ENCODE data around the gene DRAP1. TPM values are rescaled to one million over a fixed set of nuclear protein-coding genes. Genes with fewer than 3 reads are reported as not detected.

The DRAP1 gene
- total and polyA plus RNA-seq, 2 experiments from 2014 or later: 307 to 533 TPM

- Histone ChIP-seq H3K4me3 (no peak overlapping the region), H3K9me3 (ENCODE audit: low read depth) (no peaks in the 10 kb centered on the region), H3K27ac (no peak overlapping the region), H4K20me1 (ENCODE audit: insufficient read depth) (no peaks in the 10 kb centered on the region), H3K4me1 (ENCODE audit: insufficient read depth) (no peaks in the 10 kb centered on the region), H3K79me2 (ENCODE audit: insufficient read depth) (peaks cover 19% of the 10 kb centered on the region), H3K9me2 (ENCODE audit: insufficient read depth) (no peaks in the 10 kb centered on the region), H3K4me2 (ENCODE audit: unreplicated experiment) (no peak overlapping the region), H3K9ac (no peak overlapping the region), H2AFZ (no peak overlapping the region), H3F3A (ENCODE audit: insufficient read depth) (no peaks in the 10 kb centered on the region), H3K36me3 (ENCODE audit: low read depth) (peaks cover 11% of the 10 kb centered on the region; the same call in 1 of the 2 replicates), H3K27me3 (replicated peaks; ENCODE audit: insufficient read depth) (no peaks in the 10 kb centered on the region)
- DNase-seq: no peak
- in situ Hi-C loops (cut with MboI): loop anchor here (10.0 kb wide), 1 partner anchor 105 kb away; no protein-coding TSS in a partner anchor
- TF ChIP-seq EZH2 (IDR thresholded peaks at IDR 0.05; ENCODE audit: insufficient read depth, poor library complexity, severe bottlenecking): no peak
- TF ChIP-seq EZH2phosphoT487 (IDR thresholded peaks at IDR 0.05; ENCODE audit: insufficient read depth, low read depth): no peak
- 75 to 79% methylated on average over 7 of the region's 7 CpGs for WGBS, 2 experiments (ENCODE audit: low coverage in 1 of 2, low lambda C conversion rate in 2 of 2, missing lambda C conversion rate in 2 of 2)
Observed at GRCh38 chr11:65880027-65880426, 39.2 kb upstream of the DRAP1 start.

- DNase-seq: no peak
- in situ Hi-C loops (cut with MboI): loop anchor here (10.0 kb wide), 1 partner anchor 104 kb away; no protein-coding TSS in a partner anchor
- 56 to 64% methylated on average over 7 of the region's 7 CpGs for WGBS, 2 experiments (ENCODE audit: low coverage in 1 of 2, low lambda C conversion rate in 2 of 2, missing lambda C conversion rate in 2 of 2)
Observed at GRCh38 chr11:65880844-65881421, 38.3 kb upstream of the DRAP1 start.

GRCh38 chr11:65882120-65883057 is 36.8 kb upstream of the DRAP1 start:
- Histone ChIP-seq H3K4me3 (no peak overlapping the region), H3K4me2 (ENCODE audit: unreplicated experiment) (no peak overlapping the region), H3K27me3 (replicated peaks; ENCODE audit: insufficient read depth) (no peaks in the 10 kb centered on the region), H3K9ac (no peak overlapping the region), H3K9me2 (ENCODE audit: insufficient read depth) (no peaks in the 10 kb centered on the region), H3K36me3 (ENCODE audit: low read depth) (peaks cover 14% of the 10 kb centered on the region; the same call in 1 of the 2 replicates), H4K20me1 (ENCODE audit: insufficient read depth) (no peaks in the 10 kb centered on the region), H3K79me2 (ENCODE audit: insufficient read depth) (peaks cover 43% of the 10 kb centered on the region), H3K27ac (no peak overlapping the region), H3F3A (ENCODE audit: insufficient read depth) (peaks cover 17% of the 10 kb centered on the region), H3K4me1 (ENCODE audit: insufficient read depth) (peaks cover 10% of the 10 kb centered on the region), H2AFZ (no peak overlapping the region), H3K9me3 (ENCODE audit: low read depth) (no peaks in the 10 kb centered on the region)
- in situ Hi-C loops (cut with MboI): loop anchor here (10.0 kb wide), 1 partner anchor 102 kb away; no protein-coding TSS in a partner anchor
- WGBS, 2 experiments (ENCODE audit: low coverage in 1 of 2, low lambda C conversion rate in 2 of 2, missing lambda C conversion rate in 2 of 2): 92 to 94% methylated on average over 26 to 30 of the region's 30 CpGs
- TF ChIP-seq EZH2phosphoT487 (IDR thresholded peaks at IDR 0.05; ENCODE audit: insufficient read depth, low read depth): no peak
- no peak for TF ChIP-seq EZH2 (IDR thresholded peaks at IDR 0.05; ENCODE audit: insufficient read depth, poor library complexity, severe bottlenecking)
- no peak for DNase-seq

More at GRCh38 chr11:65880844-65881421, 38.3 kb upstream of the DRAP1 start:
- Histone ChIP-seq H3K27ac (no peak overlapping the region), H3K9me2 (ENCODE audit: insufficient read depth) (no peaks in the 10 kb centered on the region), H3K27me3 (replicated peaks; ENCODE audit: insufficient read depth) (no peaks in the 10 kb centered on the region), H3K9me3 (ENCODE audit: low read depth) (no peaks in the 10 kb centered on the region), H3K4me3 (no peak overlapping the region), H3K9ac (no peak overlapping the region), H2AFZ (no peak overlapping the region), H4K20me1 (ENCODE audit: insufficient read depth) (no peaks in the 10 kb centered on the region), H3K4me1 (ENCODE audit: insufficient read depth) (no peaks in the 10 kb centered on the region), H3F3A (ENCODE audit: insufficient read depth) (peaks cover 4% of the 10 kb centered on the region; the same call in 1 of the 2 replicates), H3K4me2 (ENCODE audit: unreplicated experiment) (no peak overlapping the region), H3K79me2 (ENCODE audit: insufficient read depth) (peaks cover 28% of the 10 kb centered on the region), H3K36me3 (ENCODE audit: low read depth) (peaks cover 14% of the 10 kb centered on the region; the same call in 1 of the 2 replicates)
- TF ChIP-seq EZH2 (IDR thresholded peaks at IDR 0.05; ENCODE audit: insufficient read depth, poor library complexity, severe bottlenecking): no peak
- no peak for TF ChIP-seq EZH2phosphoT487 (IDR thresholded peaks at IDR 0.05; ENCODE audit: insufficient read depth, low read depth)

GRCh38 chr11:65883058-65883761 is 36.0 kb upstream of the DRAP1 start:
- TF ChIP-seq EZH2 (IDR thresholded peaks at IDR 0.05; ENCODE audit: insufficient read depth, poor library complexity, severe bottlenecking) (no peak), EZH2phosphoT487 (IDR thresholded peaks at IDR 0.05; ENCODE audit: insufficient read depth, low read depth) (no peak)
- in situ Hi-C loops (cut with MboI): loop anchor here (10.0 kb wide), 1 partner anchor 102 kb away; no protein-coding TSS in a partner anchor
- no peaks in the 10 kb centered on the region for H4K20me1 ChIP-seq (ENCODE audit: insufficient read depth)
- H3K9me3 ChIP-seq (ENCODE audit: low read depth): no peaks in the 10 kb centered on the region
- peaks cover 48% of the 10 kb centered on the region for H3K79me2 ChIP-seq (ENCODE audit: insufficient read depth)
- H3K4me2 ChIP-seq (ENCODE audit: unreplicated experiment): no peak overlapping the region
- peaks cover 14% of the 10 kb centered on the region; the same call in 1 of the 2 replicates for H3K36me3 ChIP-seq (ENCODE audit: low read depth)
- 88 to 95% methylated on average over 9 to 13 of the region's 13 CpGs for WGBS, 2 experiments (ENCODE audit: low coverage in 1 of 2, low lambda C conversion rate in 2 of 2, missing lambda C conversion rate in 2 of 2)
- H3K27me3 ChIP-seq (replicated peaks; ENCODE audit: insufficient read depth): no peaks in the 10 kb centered on the region
- H2AFZ ChIP-seq: no peak overlapping the region
- H3K4me1 ChIP-seq (ENCODE audit: insufficient read depth): peaks cover 12% of the 10 kb centered on the region
- H3K9ac ChIP-seq: no peak overlapping the region
- no peak overlapping the region for H3K27ac ChIP-seq
- H3K9me2 ChIP-seq (ENCODE audit: insufficient read depth): no peaks in the 10 kb centered on the region
- DNase-seq: no peak
- H3F3A ChIP-seq (ENCODE audit: insufficient read depth): peaks cover 21% of the 10 kb centered on the region
- H3K4me3 ChIP-seq: no peak overlapping the region
